Lower leg skin (tissue), 3 donors: ENCODE results near the gene ZFAND3.

ENCODE experiments used
- POLR2A ChIP-seq, 2 donors: fragments of 450-650 bp; IDR thresholded peaks; one replicate each; pipeline ENCODE4 v1.6.1; 2016 to 2017; ENCODE audit warnings: antibody characterized with exemption in 2 of 2, mild to moderate bottlenecking in 1 of 2, moderate library complexity in 1 of 2
- TF ChIP-seq, protein P1 (sequence below), 3 donors: fragments of 450-650 bp; IDR thresholded peaks; one replicate each; pipeline ENCODE4 v1.5.1; 2016; ENCODE audit warnings: antibody characterized with exemption in 3 of 3, mild to moderate bottlenecking in 3 of 3, moderate library complexity in 2 of 3

DNA sequence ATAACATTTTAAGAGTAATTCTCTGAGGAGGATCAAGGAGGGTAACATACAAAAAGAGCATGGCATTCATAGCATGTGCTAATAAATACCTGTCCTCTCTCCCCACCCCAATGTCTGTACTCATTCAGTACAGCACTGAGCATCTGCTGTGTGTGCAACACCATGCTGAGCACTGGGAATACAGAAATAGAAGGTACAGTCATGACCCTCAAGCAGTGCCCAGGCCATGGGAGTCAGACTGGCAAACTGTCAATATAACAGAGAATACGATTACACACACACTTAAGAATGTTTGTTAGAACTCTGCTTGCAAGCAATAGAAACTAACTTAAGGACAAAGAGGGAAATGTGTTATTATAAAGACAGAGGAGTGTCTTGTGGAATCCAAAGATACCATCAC, 24.7 kb upstream of the ZFAND3 start:
- TF ChIP-seq, protein P1, sequence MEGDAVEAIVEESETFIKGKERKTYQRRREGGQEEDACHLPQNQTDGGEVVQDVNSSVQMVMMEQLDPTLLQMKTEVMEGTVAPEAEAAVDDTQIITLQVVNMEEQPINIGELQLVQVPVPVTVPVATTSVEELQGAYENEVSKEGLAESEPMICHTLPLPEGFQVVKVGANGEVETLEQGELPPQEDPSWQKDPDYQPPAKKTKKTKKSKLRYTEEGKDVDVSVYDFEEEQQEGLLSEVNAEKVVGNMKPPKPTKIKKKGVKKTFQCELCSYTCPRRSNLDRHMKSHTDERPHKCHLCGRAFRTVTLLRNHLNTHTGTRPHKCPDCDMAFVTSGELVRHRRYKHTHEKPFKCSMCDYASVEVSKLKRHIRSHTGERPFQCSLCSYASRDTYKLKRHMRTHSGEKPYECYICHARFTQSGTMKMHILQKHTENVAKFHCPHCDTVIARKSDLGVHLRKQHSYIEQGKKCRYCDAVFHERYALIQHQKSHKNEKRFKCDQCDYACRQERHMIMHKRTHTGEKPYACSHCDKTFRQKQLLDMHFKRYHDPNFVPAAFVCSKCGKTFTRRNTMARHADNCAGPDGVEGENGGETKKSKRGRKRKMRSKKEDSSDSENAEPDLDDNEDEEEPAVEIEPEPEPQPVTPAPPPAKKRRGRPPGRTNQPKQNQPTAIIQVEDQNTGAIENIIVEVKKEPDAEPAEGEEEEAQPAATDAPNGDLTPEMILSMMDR (IDR thresholded peaks at IDR 0.05): no peak
- no peak for TF ChIP-seq POLR2A (IDR thresholded peaks at IDR 0.05)
